CD4-positive, alpha-beta T cell treated with Interleukin-4 for 1 hour (primary cell): ENCODE results near the gene NPIPA5.
"Not testable (repeated sequence)": the region's sequence is repeated elsewhere in the genome, so short reads cannot be mapped to it uniquely, and the experiment has no call there.

Experiments
- DNase-seq, 2 donors: peaks; one replicate each; pipeline ENCODE4 v3.0.0-alpha.2; 2020 to 2022

Gene NPIPA5

GRCh38 chr16:15378194-15378593 lies at the start of gene NPIPA5:
TSS of gene NPIPA5 (minus strand) at chr16:15378294. CDS start at chr16:15378294, 0 bp downstream.
- DNase-seq: not testable (repeated sequence)

GRCh38 chr16:15427648-15428239 lies 49.6 kb upstream of the NPIPA5 start:
- peak; percentile 46 to 55 for DNase-seq

- no peak for DNase-seq
Measured at GRCh38 chr16:15426796-15427195, 48.7 kb upstream of the NPIPA5 start.

GRCh38 chr16:15425861-15426260 lies 47.8 kb upstream of the NPIPA5 start:
- DNase-seq: no peak

GRCh38 chr16:15422222-15422621 lies 44.1 kb upstream of the NPIPA5 start:
- DNase-seq: no peak

- not testable (repeated sequence) for DNase-seq
Measured at GRCh38 chr16:15421696-15422095, 43.6 kb upstream of the NPIPA5 start.

- DNase-seq: no peak
Measured at GRCh38 chr16:15418206-15418605, 40.1 kb upstream of the NPIPA5 start.

GRCh38 chr16:15417197-15417596 lies 39.1 kb upstream of the NPIPA5 start:
- no peak for DNase-seq

GRCh38 chr16:15415511-15415985 lies 37.5 kb upstream of the NPIPA5 start:
- no peak for DNase-seq

GRCh38 chr16:15409476-15409875 lies 31.4 kb upstream of the NPIPA5 start:
- DNase-seq: not testable (repeated sequence)

GRCh38 chr16:15407756-15408155 lies 29.7 kb upstream of the NPIPA5 start:
- DNase-seq: not testable (repeated sequence)

GRCh38 chr16:15404792-15405191 lies 26.7 kb upstream of the NPIPA5 start:
- DNase-seq: peak in 1 of 2 donors; percentile 49

- not testable (repeated sequence) for DNase-seq
Measured at GRCh38 chr16:15404091-15404490, 26.0 kb upstream of the NPIPA5 start.

GRCh38 chr16:15403392-15403995 lies 25.4 kb upstream of the NPIPA5 start:
- DNase-seq: no peak

- no peak for DNase-seq
Measured at GRCh38 chr16:15401972-15402371, 23.9 kb upstream of the NPIPA5 start.

GRCh38 chr16:15400314-15400713 lies 22.2 kb upstream of the NPIPA5 start:
- DNase-seq: not testable (repeated sequence)

GRCh38 chr16:15399317-15399716 lies 21.2 kb upstream of the NPIPA5 start:
- DNase-seq: no peak

GRCh38 chr16:15398618-15399316 lies 20.7 kb upstream of the NPIPA5 start:
- no peak for DNase-seq

GRCh38 chr16:15396948-15397594 lies 19.0 kb upstream of the NPIPA5 start:
- DNase-seq: no peak

GRCh38 chr16:15396509-15396829 lies 18.4 kb upstream of the NPIPA5 start:
- not testable (repeated sequence) for DNase-seq

GRCh38 chr16:15395631-15396508 lies 17.8 kb upstream of the NPIPA5 start, which contains the start of gene MPV17L:
TSS of gene MPV17L (plus strand) at chr16:15395754. CDS start at chr16:15395898, 144 bp downstream.
- not testable (repeated sequence) for DNase-seq

- DNase-seq: not testable (repeated sequence)
Measured at GRCh38 chr16:15393025-15393424, 14.9 kb upstream of the NPIPA5 start.
